GM08714 (cell line): ENCODE data around the gene HNF1A.

Experiments
- H3K4me3 ChIP-seq: fragments of 200-500 bp; sonication (Bioruptor generic); 2 replicates; pipeline ENCODE4 v1.5.1; 2014; ENCODE audit warnings: mild to moderate bottlenecking, low read length, inconsistent platforms
- ZNF274 ChIP-seq: IDR thresholded peaks from 2 replicates; pipeline ENCODE4 v1.6.1; 2012; ENCODE audit warnings: mild to moderate bottlenecking, low read depth, low read length

The HNF1A gene

DNA sequence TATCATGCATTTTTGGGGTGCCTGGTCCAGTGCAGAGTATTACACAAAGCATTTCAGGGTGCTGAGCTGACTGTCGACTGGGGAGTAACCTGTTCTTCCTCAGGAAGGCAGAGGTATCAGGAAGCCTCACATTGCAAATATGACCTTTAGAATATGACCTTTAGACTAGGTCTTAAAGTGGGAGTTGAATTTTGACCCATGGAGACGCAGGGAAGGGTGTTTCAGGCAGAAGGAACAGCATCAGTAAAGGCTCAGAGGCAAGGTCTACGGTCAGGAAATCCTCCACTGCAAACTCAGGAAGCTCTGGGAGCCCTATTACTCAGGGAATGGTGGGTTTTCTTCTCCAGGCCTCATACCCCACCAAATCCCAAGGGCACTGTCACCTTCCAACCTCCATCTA is 11.3 kb downstream of the HNF1A start:
- TF ChIP-seq ZNF274, result no peak
- H3K4me3 ChIP-seq, result no peak overlapping the region

- no peak overlapping the region for H3K4me3 ChIP-seq
- TF ChIP-seq ZNF274, result no peak
Measured at GRCh38 chr12:120990487-120991055, 12.2 kb downstream of the HNF1A start.

DNA sequence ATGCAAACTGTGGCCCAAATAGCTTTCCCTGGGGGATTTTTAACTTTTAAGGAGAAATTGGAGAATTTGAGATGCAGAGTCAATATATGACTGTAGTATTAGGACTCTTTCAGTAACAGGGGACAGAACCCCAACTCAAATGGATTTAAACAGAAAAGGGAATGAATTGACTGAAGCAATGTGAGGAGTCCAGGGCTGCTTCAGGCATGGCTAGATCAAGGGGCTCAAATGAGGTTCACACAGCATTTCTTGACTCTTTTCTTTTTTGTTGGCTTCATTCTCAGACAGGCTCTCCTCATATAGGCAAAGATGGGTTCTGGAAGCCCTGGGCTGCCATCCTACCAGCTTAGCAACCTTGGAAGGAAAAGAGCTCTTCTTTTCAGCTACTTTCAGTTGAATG is 13.6 kb downstream of the HNF1A start:
- no peak for TF ChIP-seq ZNF274
- no peak overlapping the region for H3K4me3 ChIP-seq

DNA sequence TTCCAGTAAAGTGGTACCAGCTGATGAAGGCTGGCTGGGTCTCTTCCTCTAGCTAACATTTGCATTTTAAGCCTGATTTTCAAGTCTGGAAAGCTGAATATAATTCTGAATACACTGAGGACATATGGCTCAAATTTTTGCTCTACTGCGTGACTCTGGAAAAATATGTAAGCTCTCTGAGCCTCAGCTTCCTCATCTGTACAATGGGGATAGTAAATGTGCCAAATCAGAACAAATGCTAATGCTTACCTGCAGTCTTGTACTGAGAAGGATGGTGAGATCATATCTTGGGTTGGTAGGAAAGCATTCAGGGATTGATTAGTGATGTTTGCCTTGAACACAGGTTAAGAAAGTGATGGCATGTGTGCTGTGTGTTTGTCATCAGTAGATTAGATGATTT is 14.6 kb downstream of the HNF1A start:
- H3K4me3 ChIP-seq, result no peak overlapping the region
- no peak for TF ChIP-seq ZNF274

GRCh38 chr12:120993496-120993895 is 15.2 kb downstream of the HNF1A start:
- H3K4me3 ChIP-seq, result no peak overlapping the region
- TF ChIP-seq ZNF274, result no peak

- no peak for TF ChIP-seq ZNF274
- H3K4me3 ChIP-seq, result no peak overlapping the region
Measured at GRCh38 chr12:120994059-120994458, 15.7 kb downstream of the HNF1A start.

DNA sequence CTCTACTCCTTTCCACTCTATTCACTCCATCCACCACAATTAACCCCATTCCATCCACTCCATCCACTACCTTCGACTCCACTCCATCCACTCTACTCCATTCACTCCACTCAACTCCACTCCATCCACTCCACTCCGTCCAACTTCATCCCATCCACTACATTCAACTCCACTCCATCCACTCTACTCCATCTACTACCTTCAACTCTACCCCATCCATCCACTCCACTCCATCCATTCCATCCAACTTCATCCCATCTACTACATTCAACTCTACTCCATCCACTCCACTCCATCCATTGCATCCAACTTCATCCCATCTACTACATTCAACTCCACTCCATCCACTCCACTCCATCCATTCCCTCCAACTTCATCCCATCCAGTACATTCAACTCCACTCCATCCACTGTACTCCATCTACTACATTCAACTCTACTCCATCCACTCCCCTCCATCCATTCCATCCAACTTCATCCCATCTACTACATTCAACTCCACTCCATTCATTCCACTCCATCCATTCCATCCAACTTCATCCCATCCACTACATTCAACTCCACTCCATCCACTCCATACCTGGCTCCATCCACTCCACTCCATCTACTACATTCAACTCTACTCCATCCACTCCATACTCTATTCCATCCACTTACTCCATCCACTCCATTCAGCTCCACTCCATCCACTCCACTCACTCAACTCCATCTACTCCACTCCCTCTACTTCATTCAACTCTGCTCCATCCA is 16.4 kb downstream of the HNF1A start:
- no peak overlapping the region for H3K4me3 ChIP-seq
- no peak for TF ChIP-seq ZNF274

GRCh38 chr12:120996133-120996746 is 17.9 kb downstream of the HNF1A start:
- no peak for TF ChIP-seq ZNF274
- no peak overlapping the region for H3K4me3 ChIP-seq

GRCh38 chr12:120997448-120997847 is 19.1 kb downstream of the HNF1A start:
- H3K4me3 ChIP-seq, result no peak overlapping the region
- no peak for TF ChIP-seq ZNF274

GRCh38 chr12:120998435-120998834 is 20.1 kb downstream of the HNF1A start:
- H3K4me3 ChIP-seq, result no peak overlapping the region
- TF ChIP-seq ZNF274, result no peak

DNA sequence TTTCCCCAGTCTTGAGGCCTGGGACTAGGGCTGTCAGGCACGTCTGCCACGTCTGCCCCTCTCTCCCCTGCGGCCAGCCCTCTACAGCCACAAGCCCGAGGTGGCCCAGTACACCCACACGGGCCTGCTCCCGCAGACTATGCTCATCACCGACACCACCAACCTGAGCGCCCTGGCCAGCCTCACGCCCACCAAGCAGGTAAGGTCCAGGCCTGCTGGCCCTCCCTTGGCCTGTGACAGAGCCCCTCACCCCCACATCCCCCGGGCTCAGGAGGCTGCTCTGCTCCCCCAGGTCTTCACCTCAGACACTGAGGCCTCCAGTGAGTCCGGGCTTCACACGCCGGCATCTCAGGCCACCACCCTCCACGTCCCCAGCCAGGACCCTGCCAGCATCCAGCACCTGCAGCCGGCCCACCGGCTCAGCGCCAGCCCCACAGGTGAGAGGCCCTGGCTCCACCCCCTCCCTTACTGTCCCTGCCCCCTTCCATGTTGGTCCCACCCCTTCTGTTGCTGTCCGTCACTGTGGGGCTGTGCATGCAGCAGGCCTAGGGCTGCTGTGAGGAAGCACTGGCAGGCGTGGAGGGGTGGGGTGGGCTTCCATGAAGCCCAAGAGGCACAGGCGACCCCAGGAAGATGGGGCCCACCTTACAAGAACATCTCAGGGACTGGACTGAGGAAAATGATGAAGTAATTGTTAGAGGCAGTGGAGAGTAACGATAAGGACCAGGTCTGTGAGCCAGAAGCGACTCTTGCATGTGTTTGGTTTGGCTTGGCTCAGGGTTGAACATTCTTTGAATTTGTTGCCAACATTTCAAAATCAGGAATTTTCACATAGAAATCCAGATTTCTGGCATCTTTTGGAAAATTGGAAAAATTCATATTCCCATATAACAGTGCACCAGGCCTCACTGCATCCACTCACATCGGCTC is 21.1 kb downstream of the HNF1A start:
- H3K4me3 ChIP-seq, result no peak overlapping the region
- TF ChIP-seq ZNF274, result no peak

DNA sequence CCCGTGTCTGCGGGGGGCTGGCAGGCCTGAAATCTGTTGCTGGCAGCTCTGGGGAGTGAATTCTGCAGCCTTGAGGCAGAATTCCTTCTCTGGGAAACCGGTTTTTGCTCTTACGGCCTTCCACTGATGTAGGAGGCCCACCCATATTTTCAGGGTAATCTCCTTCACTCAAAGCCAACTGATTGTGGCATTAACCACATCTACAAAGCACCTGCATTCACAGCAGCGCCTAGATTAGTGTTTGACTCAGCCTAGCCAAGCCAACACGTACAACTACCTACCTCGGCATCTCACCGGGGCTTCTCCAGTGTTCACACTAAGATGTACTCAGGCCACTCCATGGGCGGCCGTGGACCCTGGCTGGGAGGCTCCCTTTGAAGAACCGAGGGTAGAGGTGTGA is 22.2 kb downstream of the HNF1A start:
- H3K4me3 ChIP-seq, result no peak overlapping the region
- TF ChIP-seq ZNF274, result no peak

- no peak for TF ChIP-seq ZNF274
- no peak overlapping the region for H3K4me3 ChIP-seq
Measured at GRCh38 chr12:121001060-121001459, 22.7 kb downstream of the HNF1A start.

GRCh38 chr12:121001841-121002483 is 23.6 kb downstream of the HNF1A start:
- no peak for TF ChIP-seq ZNF274

More at GRCh38 chr12:121001841-121002483, 23.6 kb downstream of the HNF1A start:
- H3K4me3 ChIP-seq, result no peak overlapping the region
